HepG2 (cell line): Measurements from ENCODE around the gene UBTF. TPM values are rescaled to one million over a fixed set of nuclear protein-coding genes. Genes with fewer than 3 reads are reported as not detected.
A peak's percentile ranks its signal among the peaks of the same experiment; 100 is the strongest.

ENCODE experiments used
- ATM ChIP-seq: fragments of 450-650 bp; IDR thresholded peaks from 2 replicates; pipeline ENCODE4 v1.7.1; 2017; ENCODE audit warnings: mild to moderate bottlenecking, borderline replicate concordance
- CHD2 ChIP-seq: IDR thresholded peaks from 2 replicates; pipeline ENCODE4 v1.6.1; 2011; ENCODE audit warnings: low read depth, low read length, improper control_type of control experiment
- DNMT1 ChIP-seq: sonication (generic); formaldehyde crosslinking; IDR thresholded peaks from 2 replicates; pipeline ENCODE4 v1.5.1; 2020; ENCODE audit warnings: mild to moderate bottlenecking, missing genetic modification reagents
- HDAC1 ChIP-seq: sonication (generic); formaldehyde crosslinking; IDR thresholded peaks from 2 replicates; pipeline ENCODE4 v1.5.1; 2020; ENCODE audit warnings: mild to moderate bottlenecking, missing genetic modification reagents
- MTA3 ChIP-seq: sonication (generic); formaldehyde crosslinking; IDR thresholded peaks from 2 replicates; pipeline ENCODE4 v1.4.0; 2020; ENCODE audit warnings: missing genetic modification reagents
- MTF1 ChIP-seq: sonication (generic); formaldehyde crosslinking; IDR thresholded peaks from 2 replicates; pipeline ENCODE4 v1.5.0; 2020; ENCODE audit warnings: missing genetic modification reagents
- RCOR2 ChIP-seq: IDR thresholded peaks from 2 replicates; pipeline ENCODE4 v1.6.1; 2016; ENCODE audit warnings: missing biosample characterization, missing genetic modification reagents
- TBX2 ChIP-seq: sonication (generic); formaldehyde crosslinking; IDR thresholded peaks from 2 replicates; pipeline ENCODE4 v1.5.0; 2020; ENCODE audit warnings: missing genetic modification reagents, mild to moderate bottlenecking, borderline replicate concordance
- TSC22D2 ChIP-seq: sonication (generic); formaldehyde crosslinking; IDR thresholded peaks from 2 replicates; pipeline ENCODE4 v1.5.1; 2020; ENCODE audit warnings: missing genetic modification reagents, mild to moderate bottlenecking, borderline replicate concordance
- ZBTB8A ChIP-seq: sonication (generic); formaldehyde crosslinking; IDR thresholded peaks from 2 replicates; pipeline ENCODE4 v1.4.0; 2020; ENCODE audit warnings: mild to moderate bottlenecking, low read depth, missing genetic modification reagents, borderline replicate concordance
- ZNF143 ChIP-seq: sonication (generic); formaldehyde crosslinking; IDR thresholded peaks from 2 replicates; pipeline ENCODE4 v1.4.0; 2020; ENCODE audit warnings: missing genetic modification reagents
- ZNF253 ChIP-seq: sonication (generic); formaldehyde crosslinking; IDR thresholded peaks from 2 replicates; pipeline ENCODE4 v1.8.0; 2022; ENCODE audit warnings: mild to moderate bottlenecking, missing genetic modification reagents, borderline replicate concordance
- ZNF343 ChIP-seq: sonication (generic); formaldehyde crosslinking; IDR thresholded peaks from 2 replicates; pipeline ENCODE4 v1.4.0; 2020; ENCODE audit warnings: mild to moderate bottlenecking, missing genetic modification reagents
- ZNF558 ChIP-seq: sonication (generic); formaldehyde crosslinking; IDR thresholded peaks from 2 replicates; pipeline ENCODE4 v1.9.0; 2022; ENCODE audit warnings: mild to moderate bottlenecking, missing genetic modification reagents, borderline replicate concordance
- ZNF652 ChIP-seq: IDR thresholded peaks from 2 replicates; pipeline ENCODE4 v1.6.1; 2016; ENCODE audit warnings: low read depth, borderline replicate concordance
- polyA plus RNA-seq, 8 experiments: library from polyadenylated mRNA; depleted of rRNA in 3 of 8; stranded (reverse) in 7 of 8; unstranded in 1 of 8; fragments of >200 nt; fragmentation: Illumina TruSeq in 4 of 8; extraction: Trizol in 4 of 8; gene quantifications; 2 replicates each; pipeline versions ENCODE4 v1.2.1 to v1.2.3, GENCODE V29; 2011 to 2016; ENCODE audit warnings: low read depth in 4 of 8, missing spikeins in 1 of 8, mixed read lengths in 1 of 8; ENCODE audit not compliant: insufficient read depth in 1 of 8
- total RNA-seq, 5 experiments: library from RNA; depleted of rRNA; stranded (reverse); fragments of >200 nt; fragmentation: Illumina TruSeq; extraction: Trizol; gene quantifications; 2 replicates each; pipeline ENCODE4 v1.2.3, GENCODE V29; 2016; ENCODE audit warnings: low read depth in 1 of 5
- TF ChIP-seq, protein P1 (sequence below): IDR thresholded peaks from 2 replicates; pipeline ENCODE4 v1.6.1; 2016; ENCODE audit warnings: low read depth, borderline replicate concordance
- TF ChIP-seq, protein P2 (sequence below), 2 experiments: sonication (generic) in 1 of 2; formaldehyde crosslinking in 1 of 2; IDR thresholded peaks; 2 replicates each; pipeline versions ENCODE4 v1.6.1 to v1.9.0; 2014 to 2022; ENCODE audit warnings: antibody characterized with exemption in 1 of 2, borderline replicate concordance in 1 of 2, inconsistent platforms in 1 of 2, low read depth in 1 of 2, missing genetic modification reagents in 1 of 2
- TF ChIP-seq, protein P3 (sequence below): conservative IDR thresholded peaks from 2 replicates; pipeline ENCODE4 v1.6.1; 2018; ENCODE audit warnings: missing genetic modification reagents
- TF ChIP-seq, protein P4 (sequence below), 2 experiments: sonication (generic) in 1 of 2; formaldehyde crosslinking in 1 of 2; IDR thresholded peaks; 2 replicates each; pipeline versions ENCODE4 v1.4.0 to v1.6.1; 2018 to 2020; ENCODE audit warnings: missing genetic modification reagents in 2 of 2, borderline replicate concordance in 1 of 2, low read depth in 1 of 2, mild to moderate bottlenecking in 1 of 2, missing biosample characterization in 1 of 2

Gene UBTF
- total and polyA plus RNA-seq, 2 of the 13 experiments (the other 11 are each of a cell fraction or from before 2014, with no cell fraction given), result 15.2 to 60.9 TPM

DNA sequence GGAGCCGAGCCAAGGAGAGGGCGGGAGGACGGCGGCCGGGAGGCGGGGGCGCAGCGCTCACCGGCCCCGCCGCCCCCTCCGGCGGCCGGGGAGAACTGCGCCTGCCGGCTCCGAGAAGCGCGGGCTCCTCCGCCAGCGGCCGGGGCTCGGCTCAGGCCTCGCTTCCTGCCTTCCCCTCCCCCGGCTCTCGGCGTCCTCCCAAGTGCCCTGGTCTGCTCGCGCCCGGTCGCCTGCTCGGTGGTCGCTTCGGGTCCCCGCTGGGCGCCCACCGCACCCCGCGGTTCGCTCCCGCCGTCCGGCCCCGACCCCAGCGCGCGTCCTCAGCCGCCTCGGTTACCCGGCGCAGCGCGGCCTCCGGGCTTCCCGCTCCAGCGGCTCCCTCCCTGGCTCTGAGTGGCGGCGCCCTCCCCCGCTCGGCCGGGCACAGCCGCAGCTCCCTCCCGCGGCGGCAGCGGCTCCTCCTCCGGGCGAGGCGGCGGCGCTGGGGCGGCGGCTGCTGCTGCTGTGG lies 313 bp downstream of the UBTF start (continued):
- TF ChIP-seq ZBTB8A (CRISPR knock-in tag) (no peak), DNMT1 (CRISPR knock-in tag) (0 out of 2 replicates have a peak, but pooled peaks have one; percentile 57), CHD2 (no peak), ZNF253 (CRISPR knock-in tag) (no peak), ZNF558 (CRISPR knock-in tag) (no peak), TBX2 (CRISPR knock-in tag) (no peak), RCOR2 (CRISPR knock-in tag) (no peak), TSC22D2 (CRISPR knock-in tag) (no peak), MTF1 (CRISPR knock-in tag) (no peak), ZNF343 (CRISPR knock-in tag) (no peak), ATM (no peak), MTA3 (CRISPR knock-in tag) (no peak), ZNF143 (CRISPR knock-in tag) (no peak), HDAC1 (CRISPR knock-in tag) (no peak), ZNF652 (CRISPR knock-in tag) (no peak)
- TF ChIP-seq, protein P1, sequence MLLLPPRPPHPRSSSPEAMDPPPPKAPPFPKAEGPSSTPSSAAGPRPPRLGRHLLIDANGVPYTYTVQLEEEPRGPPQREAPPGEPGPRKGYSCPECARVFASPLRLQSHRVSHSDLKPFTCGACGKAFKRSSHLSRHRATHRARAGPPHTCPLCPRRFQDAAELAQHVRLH (CRISPR knock-in tag), result 0 out of 2 replicates have a peak, but pooled peaks have one; percentile 26
- TF ChIP-seq, protein P2, sequence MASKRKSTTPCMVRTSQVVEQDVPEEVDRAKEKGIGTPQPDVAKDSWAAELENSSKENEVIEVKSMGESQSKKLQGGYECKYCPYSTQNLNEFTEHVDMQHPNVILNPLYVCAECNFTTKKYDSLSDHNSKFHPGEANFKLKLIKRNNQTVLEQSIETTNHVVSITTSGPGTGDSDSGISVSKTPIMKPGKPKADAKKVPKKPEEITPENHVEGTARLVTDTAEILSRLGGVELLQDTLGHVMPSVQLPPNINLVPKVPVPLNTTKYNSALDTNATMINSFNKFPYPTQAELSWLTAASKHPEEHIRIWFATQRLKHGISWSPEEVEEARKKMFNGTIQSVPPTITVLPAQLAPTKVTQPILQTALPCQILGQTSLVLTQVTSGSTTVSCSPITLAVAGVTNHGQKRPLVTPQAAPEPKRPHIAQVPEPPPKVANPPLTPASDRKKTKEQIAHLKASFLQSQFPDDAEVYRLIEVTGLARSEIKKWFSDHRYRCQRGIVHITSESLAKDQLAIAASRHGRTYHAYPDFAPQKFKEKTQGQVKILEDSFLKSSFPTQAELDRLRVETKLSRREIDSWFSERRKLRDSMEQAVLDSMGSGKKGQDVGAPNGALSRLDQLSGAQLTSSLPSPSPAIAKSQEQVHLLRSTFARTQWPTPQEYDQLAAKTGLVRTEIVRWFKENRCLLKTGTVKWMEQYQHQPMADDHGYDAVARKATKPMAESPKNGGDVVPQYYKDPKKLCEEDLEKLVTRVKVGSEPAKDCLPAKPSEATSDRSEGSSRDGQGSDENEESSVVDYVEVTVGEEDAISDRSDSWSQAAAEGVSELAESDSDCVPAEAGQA (IDR thresholded peaks at IDR 0.05; ENCODE audit: low read depth), result no peak
- TF ChIP-seq, protein P2 (CRISPR knock-in tag; IDR thresholded peaks at IDR 0.05; ENCODE audit: borderline replicate concordance), result peak; percentile 26; the same call in 1 of the 2 replicates
- TF ChIP-seq, protein P3, sequence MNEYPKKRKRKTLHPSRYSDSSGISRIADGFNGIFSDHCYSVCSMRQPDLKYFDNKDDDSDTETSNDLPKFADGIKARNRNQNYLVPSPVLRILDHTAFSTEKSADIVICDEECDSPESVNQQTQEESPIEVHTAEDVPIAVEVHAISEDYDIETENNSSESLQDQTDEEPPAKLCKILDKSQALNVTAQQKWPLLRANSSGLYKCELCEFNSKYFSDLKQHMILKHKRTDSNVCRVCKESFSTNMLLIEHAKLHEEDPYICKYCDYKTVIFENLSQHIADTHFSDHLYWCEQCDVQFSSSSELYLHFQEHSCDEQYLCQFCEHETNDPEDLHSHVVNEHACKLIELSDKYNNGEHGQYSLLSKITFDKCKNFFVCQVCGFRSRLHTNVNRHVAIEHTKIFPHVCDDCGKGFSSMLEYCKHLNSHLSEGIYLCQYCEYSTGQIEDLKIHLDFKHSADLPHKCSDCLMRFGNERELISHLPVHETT (CRISPR knock-in tag), result no peak
- TF ChIP-seq, protein P4, sequence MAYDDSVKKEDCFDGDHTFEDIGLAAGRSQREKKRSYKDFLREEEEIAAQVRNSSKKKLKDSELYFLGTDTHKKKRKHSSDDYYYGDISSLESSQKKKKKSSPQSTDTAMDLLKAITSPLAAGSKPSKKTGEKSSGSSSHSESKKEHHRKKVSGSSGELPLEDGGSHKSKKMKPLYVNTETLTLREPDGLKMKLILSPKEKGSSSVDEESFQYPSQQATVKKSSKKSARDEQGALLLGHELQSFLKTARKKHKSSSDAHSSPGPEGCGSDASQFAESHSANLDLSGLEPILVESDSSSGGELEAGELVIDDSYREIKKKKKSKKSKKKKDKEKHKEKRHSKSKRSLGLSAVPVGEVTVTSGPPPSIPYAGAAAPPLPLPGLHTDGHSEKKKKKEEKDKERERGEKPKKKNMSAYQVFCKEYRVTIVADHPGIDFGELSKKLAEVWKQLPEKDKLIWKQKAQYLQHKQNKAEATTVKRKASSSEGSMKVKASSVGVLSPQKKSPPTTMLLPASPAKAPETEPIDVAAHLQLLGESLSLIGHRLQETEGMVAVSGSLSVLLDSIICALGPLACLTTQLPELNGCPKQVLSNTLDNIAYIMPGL (CRISPR knock-in tag; IDR thresholded peaks at IDR 0.05; ENCODE audit: borderline replicate concordance in 1 of 2, low read depth in 1 of 2), result peak in 1 of 2 experiments; percentile 70
